ENCODE data around the gene POLD1. TPM values are rescaled to one million over a fixed set of nuclear protein-coding genes. Genes with fewer than 3 reads are reported as not detected.

POLD1 gene
- total RNA-seq, 2 donors from 2014 or later: 106 to 127 TPM

GRCh38 chr19:50447053-50447452 lies 62.9 kb downstream of the POLD1 start:
- H3K9me3 Mint-ChIP-seq: peaks cover 4% of the 10 kb centered on the region
- WGBS, 2 experiments (ENCODE audit: insufficient coverage in 1 of 2, insufficient read length in 1 of 2): 91 to 100% methylated on average over 3 to 5 of the region's 5 CpGs

GRCh38 chr19:50447750-50448149 lies 63.6 kb downstream of the POLD1 start:
- Histone ChIP-seq H3K27ac (ENCODE audit: low read depth, low read length) (no peak overlapping the region), H3K27me3 (ENCODE audit: control insufficient read depth, insufficient read depth, low read length, poor library complexity, severe bottlenecking) (no peaks in the 10 kb centered on the region), H3K4me3 (ENCODE audit: low read length) (no peak overlapping the region), H3K9ac (ENCODE audit: extremely low read depth, low read length, poor library complexity, severe bottlenecking) (no peak overlapping the region), H3K9me3 (ENCODE audit: control insufficient read depth, low read length) (no peaks in the 10 kb centered on the region), H3K36me3 (ENCODE audit: control insufficient read depth, insufficient read depth, low read length) (no peaks in the 10 kb centered on the region), H3K4me1 (ENCODE audit: control insufficient read depth, insufficient read depth, low read length) (no peaks in the 10 kb centered on the region)
- H3K4me1 Mint-ChIP-seq: no peaks in the 10 kb centered on the region
- WGBS, 2 experiments (ENCODE audit: insufficient coverage in 1 of 2, insufficient read length in 1 of 2): 92 to 100% methylated on average over 5 to 9 of the region's 10 CpGs
- H3K4me3 Mint-ChIP-seq: no peak overlapping the region
- peaks cover 2% of the 10 kb centered on the region for H3K27me3 Mint-ChIP-seq (ENCODE audit: insufficient read depth)
- H3K27ac Mint-ChIP-seq: no peak overlapping the region
- TF ChIP-seq CTCF (conservative IDR thresholded peaks at IDR 0.05): no peak
- H3K9me3 Mint-ChIP-seq: peaks cover 4% of the 10 kb centered on the region
- no peak for DNase-seq
- H3K36me3 Mint-ChIP-seq (ENCODE audit: low read depth): no peaks in the 10 kb centered on the region

More at GRCh38 chr19:50447053-50447452, 62.9 kb downstream of the POLD1 start:
- Mint-ChIP-seq H3K4me3 (no peak overlapping the region), H3K27me3 (ENCODE audit: insufficient read depth) (peaks cover 2% of the 10 kb centered on the region), H3K27ac (no peak overlapping the region), H3K36me3 (ENCODE audit: low read depth) (no peaks in the 10 kb centered on the region), H3K4me1 (no peaks in the 10 kb centered on the region)
- Histone ChIP-seq H3K4me3 (ENCODE audit: low read length) (no peak overlapping the region), H3K4me1 (ENCODE audit: control insufficient read depth, insufficient read depth, low read length) (no peaks in the 10 kb centered on the region), H3K27me3 (ENCODE audit: control insufficient read depth, insufficient read depth, low read length, poor library complexity, severe bottlenecking) (no peaks in the 10 kb centered on the region), H3K27ac (ENCODE audit: low read depth, low read length) (no peak overlapping the region), H3K9ac (ENCODE audit: extremely low read depth, low read length, poor library complexity, severe bottlenecking) (no peak overlapping the region), H3K36me3 (ENCODE audit: control insufficient read depth, insufficient read depth, low read length) (no peaks in the 10 kb centered on the region), H3K9me3 (ENCODE audit: control insufficient read depth, low read length) (no peaks in the 10 kb centered on the region)
- TF ChIP-seq CTCF (conservative IDR thresholded peaks at IDR 0.05): no peak
- DNase-seq: no peak

- Mint-ChIP-seq H3K4me1 (no peaks in the 10 kb centered on the region), H3K27me3 (ENCODE audit: insufficient read depth) (no peaks in the 10 kb centered on the region), H3K27ac (no peak overlapping the region), H3K36me3 (ENCODE audit: low read depth) (no peaks in the 10 kb centered on the region), H3K9me3 (peaks cover 4% of the 10 kb centered on the region), H3K4me3 (no peak overlapping the region)
- no peaks in the 10 kb centered on the region for H3K9me3 ChIP-seq (ENCODE audit: control insufficient read depth, low read length)
- no peak overlapping the region for H3K27ac ChIP-seq (ENCODE audit: low read depth, low read length)
- no peaks in the 10 kb centered on the region for H3K4me1 ChIP-seq (ENCODE audit: control insufficient read depth, insufficient read depth, low read length)
- TF ChIP-seq CTCF (conservative IDR thresholded peaks at IDR 0.05): no peak
- WGBS, 2 experiments (ENCODE audit: insufficient coverage in 1 of 2, insufficient read length in 1 of 2): 84 to 87% methylated on average over 11 to 14 of the region's 14 CpGs
- no peaks in the 10 kb centered on the region for H3K27me3 ChIP-seq (ENCODE audit: control insufficient read depth, insufficient read depth, low read length, poor library complexity, severe bottlenecking)
- H3K9ac ChIP-seq (ENCODE audit: extremely low read depth, low read length, poor library complexity, severe bottlenecking): no peak overlapping the region
- H3K4me3 ChIP-seq (ENCODE audit: low read length): no peak overlapping the region
- no peak for DNase-seq
- H3K36me3 ChIP-seq (ENCODE audit: control insufficient read depth, insufficient read depth, low read length): no peaks in the 10 kb centered on the region
Observed at GRCh38 chr19:50449236-50449899, 65.2 kb downstream of the POLD1 start.
